H9 (cell line): ENCODE measurements around the gene IPO13. TPM values are rescaled to one million over a fixed set of nuclear protein-coding genes. Genes with fewer than 3 reads are reported as not detected.

ENCODE experiments used
- DNase-seq: peaks from one replicate; pipeline ENCODE4 v3.0.0-alpha.2; 2017
- H2AFZ ChIP-seq: one replicate; pipeline ENCODE4 v1.6.1; 2013; ENCODE audit warnings: mild to moderate bottlenecking, low read length, control low read depth, moderate library complexity
- H2AK5ac ChIP-seq: 2 replicates; pipeline ENCODE4 v1.6.1; 2013; ENCODE audit warnings: low read length, control low read depth, mixed read lengths; ENCODE audit not compliant: insufficient read length
- H2BK120ac ChIP-seq: one replicate; pipeline ENCODE4 v1.6.1; 2013; ENCODE audit warnings: low read depth, mild to moderate bottlenecking, low read length, control low read depth, inconsistent platforms; ENCODE audit not compliant: poor library complexity, severe bottlenecking
- H2BK12ac ChIP-seq: 2 replicates; pipeline ENCODE4 v1.6.1; 2013; ENCODE audit warnings: low read length, control low read depth, mixed read lengths, low read depth; ENCODE audit not compliant: insufficient read length
- H2BK15ac ChIP-seq: 2 replicates; pipeline ENCODE4 v1.6.1; 2013; ENCODE audit warnings: low read depth, low read length, control low read depth
- H2BK20ac ChIP-seq: one replicate; pipeline ENCODE4 v1.6.1; 2013; ENCODE audit warnings: low read depth, mild to moderate bottlenecking, low read length, control low read depth, inconsistent platforms; ENCODE audit not compliant: poor library complexity, severe bottlenecking
- H2BK5ac ChIP-seq: 2 replicates; pipeline ENCODE4 v1.6.1; 2013; ENCODE audit warnings: low read length, control low read depth, mixed read lengths; ENCODE audit not compliant: insufficient read length
- H3K14ac ChIP-seq: 2 replicates; pipeline ENCODE4 v1.6.1; 2013; ENCODE audit warnings: low read length, control low read depth; ENCODE audit not compliant: insufficient read depth
- H3K18ac ChIP-seq: 2 replicates; pipeline ENCODE4 v1.6.1; 2013; ENCODE audit warnings: low read depth, mild to moderate bottlenecking, mixed read lengths, low read length, control low read depth; ENCODE audit not compliant: insufficient read length
- H3K23ac ChIP-seq: 2 replicates; pipeline ENCODE4 v1.6.1; 2013; ENCODE audit warnings: low read length, control low read depth, mixed read lengths, low read depth; ENCODE audit not compliant: insufficient read length
- H3K23me2 ChIP-seq: 2 replicates; pipeline ENCODE4 v1.6.1; 2013; ENCODE audit warnings: low read depth, mild to moderate bottlenecking, mixed read lengths, low read length, control low read depth; ENCODE audit not compliant: insufficient read length, poor library complexity, severe bottlenecking
- H3K27ac ChIP-seq: 2 replicates; pipeline ENCODE4 v1.5.1; 2013; ENCODE audit warnings: low read length, control low read depth, mixed read lengths, low read depth; ENCODE audit not compliant: insufficient read length
- H3K27me3 ChIP-seq: 2 replicates; pipeline ENCODE4 v1.6.1; 2013; ENCODE audit warnings: low read length, control low read depth, inconsistent platforms; ENCODE audit not compliant: insufficient read depth
- H3K4ac ChIP-seq: 2 replicates; pipeline ENCODE4 v1.6.1; 2013; ENCODE audit warnings: low read depth, mild to moderate bottlenecking, control low read depth, inconsistent platforms, low read length, moderate library complexity
- H3K4me1 ChIP-seq: 2 replicates; pipeline ENCODE4 v1.6.1; 2013; ENCODE audit warnings: low read length, control low read depth, inconsistent platforms; ENCODE audit not compliant: insufficient read depth
- H3K4me2 ChIP-seq: 2 replicates; pipeline ENCODE4 v1.6.1; 2013; ENCODE audit warnings: low read length, control low read depth, mixed read lengths; ENCODE audit not compliant: insufficient read length, insufficient read depth
- H3K56ac ChIP-seq: 2 replicates; pipeline ENCODE4 v1.6.1; 2013; ENCODE audit warnings: low read depth, mild to moderate bottlenecking, mixed read lengths, low read length, control low read depth; ENCODE audit not compliant: insufficient read length
- H3K79me1 ChIP-seq: 2 replicates; pipeline ENCODE4 v1.6.1; 2013; ENCODE audit warnings: low read depth, mild to moderate bottlenecking, moderate library complexity, low read length, control low read depth, inconsistent platforms; ENCODE audit not compliant: insufficient read depth, poor library complexity, severe bottlenecking
- H3K79me2 ChIP-seq: 2 replicates; pipeline ENCODE4 v1.6.1; 2013; ENCODE audit warnings: low read length, control low read depth, inconsistent platforms; ENCODE audit not compliant: insufficient read depth
- H3K9ac ChIP-seq: 2 replicates; pipeline ENCODE4 v1.6.1; 2013; ENCODE audit warnings: low read length, control low read depth, mixed read lengths; ENCODE audit not compliant: insufficient read length; ENCODE audit errors: extremely low read depth
- H3K9me3 ChIP-seq: one replicate; pipeline ENCODE4 v1.6.1; 2013; ENCODE audit warnings: low read depth, low read length, inconsistent platforms; ENCODE audit not compliant: control insufficient read depth
- H3T11ph ChIP-seq: one replicate; pipeline ENCODE4 v1.6.1; 2013; ENCODE audit warnings: mild to moderate bottlenecking, low read length, control low read depth, inconsistent platforms
- H4K20me1 ChIP-seq: one replicate; pipeline ENCODE4 v1.6.1; 2013; ENCODE audit not compliant: control insufficient read depth, insufficient read length, insufficient read depth
- H4K5ac ChIP-seq: 2 replicates; pipeline ENCODE4 v1.6.1; 2013; ENCODE audit warnings: low read depth, mild to moderate bottlenecking, mixed read lengths, low read length, control low read depth; ENCODE audit not compliant: insufficient read length
- H4K8ac ChIP-seq: replicated peaks from 2 replicates; pipeline ENCODE4 v1.6.1; 2013; ENCODE audit warnings: low read length, control low read depth, mixed read lengths, low read depth; ENCODE audit not compliant: insufficient read length
- H4K91ac ChIP-seq: 2 replicates; pipeline ENCODE4 v1.6.1; 2013; ENCODE audit warnings: low read depth, mild to moderate bottlenecking, moderate library complexity, mixed read lengths, low read length, control low read depth; ENCODE audit not compliant: insufficient read length
- H3K27ac Mint-ChIP-seq, 3 experiments: 2 replicates in 2 of 3; 3 replicates in 1 of 3; pipeline ENCODE4 v1.8.0; 2020 to 2021; ENCODE audit warnings: mixed read lengths in 3 of 3, mild to moderate bottlenecking in 1 of 3, moderate library complexity in 1 of 3
- H3K27me3 Mint-ChIP-seq: 2 replicates; pipeline ENCODE4 v1.8.0; 2021; ENCODE audit warnings: low read depth, mild to moderate bottlenecking, moderate library complexity, mixed read lengths
- H3K36me3 Mint-ChIP-seq, 3 experiments: 2 replicates in 2 of 3; 3 replicates in 1 of 3; pipeline ENCODE4 v1.8.0; 2020 to 2021; ENCODE audit warnings: low read depth in 3 of 3, mixed read lengths in 3 of 3; ENCODE audit not compliant: insufficient read depth in 1 of 3
- H3K4me1 Mint-ChIP-seq, 2 experiments: 2 replicates each; pipeline ENCODE4 v1.8.0; 2020; ENCODE audit warnings: mixed read lengths in 2 of 2
- H3K4me3 Mint-ChIP-seq, 2 experiments: 2 replicates in 1 of 2; 3 replicates in 1 of 2; pipeline ENCODE4 v1.8.0; 2020 to 2021; ENCODE audit warnings: mild to moderate bottlenecking in 2 of 2, mixed read lengths in 2 of 2, moderate library complexity in 1 of 2
- H3K9me3 Mint-ChIP-seq, 2 experiments: 2 replicates in 1 of 2; 3 replicates in 1 of 2; pipeline ENCODE4 v1.8.0; 2020; ENCODE audit warnings: mild to moderate bottlenecking in 2 of 2, mixed read lengths in 2 of 2, moderate library complexity in 1 of 2
- CTCF ChIP-seq: fragments of 200-600 bp; sonication (generic); conservative IDR thresholded peaks from 3 replicates; pipeline ENCODE4 v1.8.0; 2021; ENCODE audit warnings: antibody characterized with exemption, mild to moderate bottlenecking
- WGBS: extraction: QIAGEN DNeasy Blood & Tissue Kit; methylation state at CpG from one replicate; pipeline ENCODE4 v1.1.7; 2013; ENCODE audit warnings: missing lambda C conversion rate, low lambda C conversion rate, mixed read lengths; ENCODE audit not compliant: insufficient read length; ENCODE audit errors: extremely low coverage; 5-methylcytosine and 5-hydroxymethylcytosine counted together
- total RNA-seq: library from RNA; stranded (reverse); gene quantifications from 2 replicates; pipeline ENCODE4 v1.2.1, GENCODE V29; 2021

IPO13 gene
- total RNA-seq, 1 experiment from 2014 or later, result 24.5 TPM

GRCh38 chr1:43949678-43950077, 2.9 kb downstream of the IPO13 start:
- Histone ChIP-seq H3K56ac (no peak overlapping the region), H3K9ac (no peak overlapping the region), H2BK120ac (no peak overlapping the region), H3K23ac (no peak overlapping the region), H3K4ac (no peak overlapping the region), H3K79me1 (no peaks in the 10 kb centered on the region), H3K79me2 (no peaks in the 10 kb centered on the region), H4K20me1 (no peaks in the 10 kb centered on the region), H2AK5ac (no peak overlapping the region), H3T11ph (no peak overlapping the region), H3K27ac (no peak overlapping the region), H3K14ac (no peak overlapping the region), H2AFZ (no peak overlapping the region), H3K27me3 (no peaks in the 10 kb centered on the region), H2BK5ac (no peak overlapping the region), H4K91ac (no peak overlapping the region), H3K18ac (no peak overlapping the region), H3K9me3 (no peaks in the 10 kb centered on the region), H2BK15ac (no peak overlapping the region), H3K4me2 (no peak overlapping the region), H3K4me1 (no peaks in the 10 kb centered on the region), H2BK20ac (no peak overlapping the region), H4K8ac (no peak overlapping the region), H4K5ac (no peak overlapping the region), H3K23me2 (peaks cover 10% of the 10 kb centered on the region), H2BK12ac (no peak overlapping the region)
- Mint-ChIP-seq H3K27ac (no peak overlapping the region; a peak in 1 of 7 replicates), H3K4me3 (no peak overlapping the region), H3K36me3 (peaks cover 0 to 9% (median 7%) of the 10 kb centered on the region in 3 experiments; a peak in 6 of 7 replicates), H3K27me3 (no peaks in the 10 kb centered on the region; the same call in 1 of the 2 replicates), H3K4me1 (peaks cover 26 to 27% of the 10 kb centered on the region in 2 experiments), H3K9me3 (no peaks in the 10 kb centered on the region)
- no CpG with 5 or more reads among the region's 13 CpGs for WGBS
- TF ChIP-seq CTCF, result no peak
- no peak for DNase-seq
